ENCODE measurements around the gene ADAMTSL2. TPM values are rescaled to one million over a fixed set of nuclear protein-coding genes. Genes with fewer than 3 reads are reported as not detected.

ADAMTSL2 gene
- total and polyA plus RNA-seq, 2 of the 13 experiments (the other 11 are each of a cell fraction or from before 2014, with no cell fraction given): 1.9 to 3.8 TPM

- peak; percentile 18; the same call in 1 of the 2 replicates for TF ChIP-seq ZNF768 (CRISPR knock-in tag; IDR thresholded peaks at IDR 0.05)
- peak; percentile 36 for TF ChIP-seq XRCC5 (optimal IDR thresholded peaks at IDR 0.05; ENCODE audit: low read length)
- 0 out of 2 replicates have a peak, but pooled peaks have one; percentile 32 for TF ChIP-seq ZNF276 (CRISPR knock-in tag; IDR thresholded peaks at IDR 0.05; ENCODE audit: low read depth)
- TF ChIP-seq MXD1 (CRISPR knock-in tag; IDR thresholded peaks at IDR 0.05): peak; percentile 69; the same call in 1 of the 2 replicates
- peak; percentile 69; the same call in 1 of the 2 replicates for TF ChIP-seq KLF6 (CRISPR knock-in tag; IDR thresholded peaks at IDR 0.05)
- TF ChIP-seq TGIF2 (CRISPR knock-in tag; IDR thresholded peaks at IDR 0.05): peak; percentile 69; the same call in 1 of the 2 replicates
- TF ChIP-seq SALL2 (CRISPR knock-in tag; IDR thresholded peaks at IDR 0.05): peak; percentile 46; the same call in 1 of the 2 replicates
- peak; percentile 65; the same call in 1 of the 2 replicates for TF ChIP-seq BORCS8-MEF2B (CRISPR knock-in tag; IDR thresholded peaks at IDR 0.05)
- TF ChIP-seq ATAD3A (CRISPR knock-in tag; IDR thresholded peaks at IDR 0.05): 0 out of 2 replicates have a peak, but pooled peaks have one; percentile 32
- TF ChIP-seq ATF3 (CRISPR knock-in tag; IDR thresholded peaks at IDR 0.05): peak; percentile 52; the same call in 1 of the 2 replicates
- 0 out of 2 replicates have a peak, but pooled peaks have one; percentile 35 for TF ChIP-seq TSC22D2 (CRISPR knock-in tag; IDR thresholded peaks at IDR 0.05; ENCODE audit: borderline replicate concordance)
- TF ChIP-seq TCF7 (IDR thresholded peaks at IDR 0.05; ENCODE audit: low read depth): no peak
- peak; percentile 50; the same call in 1 of the 2 replicates for TF ChIP-seq THRA (CRISPR knock-in tag; IDR thresholded peaks at IDR 0.05; ENCODE audit: borderline replicate concordance)
- TF ChIP-seq SRY (CRISPR knock-in tag; IDR thresholded peaks at IDR 0.05): peak; percentile 90; the same call in 1 of the 2 replicates
- TF ChIP-seq MYPOP (CRISPR knock-in tag; IDR thresholded peaks at IDR 0.05): no peak
- TF ChIP-seq MAZ (IDR thresholded peaks at IDR 0.05; ENCODE audit: borderline replicate concordance, low read depth, low read length): no peak
- 0 out of 2 replicates have a peak, but pooled peaks have one; percentile 35 for TF ChIP-seq MAZ (CRISPR knock-in tag; IDR thresholded peaks at IDR 0.05; ENCODE audit: low read depth)
- TF ChIP-seq ZNF205 (CRISPR knock-in tag; IDR thresholded peaks at IDR 0.05): no peak
- 0 out of 2 replicates have a peak, but pooled peaks have one; percentile 39 for TF ChIP-seq TMF1 (CRISPR knock-in tag; IDR thresholded peaks at IDR 0.05; ENCODE audit: low read depth)
- TF ChIP-seq ZFP37 (CRISPR knock-in tag; IDR thresholded peaks at IDR 0.05; ENCODE audit: borderline replicate concordance): no peak
- peak; percentile 50 for TF ChIP-seq DBP (CRISPR knock-in tag; IDR thresholded peaks at IDR 0.05; ENCODE audit: not compliant biosample characterization)
- TF ChIP-seq PAX8 (CRISPR knock-in tag; IDR thresholded peaks at IDR 0.05; ENCODE audit: borderline replicate concordance): 0 out of 2 replicates have a peak, but pooled peaks have one; percentile 50
Observed at GRCh38 chr9:133609311-133610098, 75.0 kb downstream of the ADAMTSL2 start, which contains the start of gene FAM163B (continued).
